ENCODE data around the gene OSCAR. TPM values are rescaled to one million over a fixed set of nuclear protein-coding genes. Genes with fewer than 3 reads are reported as not detected.
A peak's percentile ranks its signal among the peaks of the same experiment; 100 is the strongest.
"Not testable (repeated sequence)": the region's sequence is repeated elsewhere in the genome, so short reads cannot be mapped to it uniquely, and the experiment has no call there.

The OSCAR gene
- total RNA-seq, 2 donors from 2014 or later = 0.72 TPM; not detected in 1

- DNase-seq (ENCODE audit: low spot score in 2 of 2) (peak in 1 of 2 donors; percentile 39), ATAC-seq (no peak)
- Mint-ChIP-seq H3K36me3 (peaks cover 0 to 5% of the 10 kb centered on the region in 2 donors), H3K27ac (no peak overlapping the region), H3K9me3 (no peaks in the 10 kb centered on the region)
Observed at GRCh38 chr19:54104998-54105715, 4.6 kb upstream of the OSCAR start.

GRCh38 chr19:54102421-54103169, 2.0 kb upstream of the OSCAR start, which contains the start of gene NDUFA3:
NDUFA3 (plus strand) TSS chr19:54102855; CDS start chr19:54102879, 24 bp downstream.
- peak; percentile 99 to 100 for ATAC-seq
- H3K36me3 Mint-ChIP-seq = peaks cover 0 to 5% of the 10 kb centered on the region in 2 donors
- H3K27ac Mint-ChIP-seq = peak within 1 kb of the TSS; percentile 84 to 96
- DNase-seq (ENCODE audit: low spot score in 2 of 2) = peak; percentile 96 to 99
- no peaks in the 10 kb centered on the region for H3K9me3 Mint-ChIP-seq

- not testable (repeated sequence) for DNase-seq (ENCODE audit: low spot score in 2 of 2); H3K36me3 Mint-ChIP-seq; H3K9me3 Mint-ChIP-seq; ATAC-seq
- peak overlapping the region in 1 of 2 donors; percentile 75 for H3K27ac Mint-ChIP-seq
Observed at GRCh38 chr19:54099903-54100255, 724 bp downstream of the OSCAR start.

GRCh38 chr19:54099190-54099902, 1.3 kb downstream of the OSCAR start:
- no peak for ATAC-seq
- peaks cover 0 to 5% of the 10 kb centered on the region in 2 donors for H3K36me3 Mint-ChIP-seq
- DNase-seq (ENCODE audit: low spot score in 2 of 2) = peak in 1 of 2 donors; percentile 34
- H3K9me3 Mint-ChIP-seq = no peaks in the 10 kb centered on the region
- no peak overlapping the region for H3K27ac Mint-ChIP-seq

- Mint-ChIP-seq H3K27ac (peak overlapping the region in 1 of 2 donors; percentile 45), H3K9me3 (no peaks in the 10 kb centered on the region), H3K36me3 (no peaks in the 10 kb centered on the region)
- peak in 1 of 2 donors; percentile 14 for DNase-seq (ENCODE audit: low spot score in 2 of 2)
- peak; percentile 46 to 62 for ATAC-seq
Observed at GRCh38 chr19:54096617-54097106, 3.9 kb downstream of the OSCAR start.

GRCh38 chr19:54095859-54096616, 4.6 kb downstream of the OSCAR start:
- peak in 1 of 2 donors; percentile 46 for DNase-seq (ENCODE audit: low spot score in 2 of 2)
- not testable (repeated sequence) for H3K9me3 Mint-ChIP-seq, H3K36me3 Mint-ChIP-seq
- peak; percentile 73 to 83 for ATAC-seq
- H3K27ac Mint-ChIP-seq = peak overlapping the region in 1 of 2 donors; percentile 45

GRCh38 chr19:54095136-54095858, 5.3 kb downstream of the OSCAR start:
- Mint-ChIP-seq H3K36me3 (no peaks in the 10 kb centered on the region), H3K27ac (no peak overlapping the region), H3K9me3 (no peaks in the 10 kb centered on the region)
- no peak for DNase-seq (ENCODE audit: low spot score in 2 of 2)
- no peak for ATAC-seq

GRCh38 chr19:54094426-54095000, 6.1 kb downstream of the OSCAR start:
- no peak overlapping the region for H3K27ac Mint-ChIP-seq
- no peak for DNase-seq (ENCODE audit: low spot score in 2 of 2)
- no peaks in the 10 kb centered on the region for H3K9me3 Mint-ChIP-seq
- ATAC-seq = no peak
- no peaks in the 10 kb centered on the region for H3K36me3 Mint-ChIP-seq

- ATAC-seq (no peak), DNase-seq (ENCODE audit: low spot score in 2 of 2) (no peak)
- peaks cover 0 to 6% of the 10 kb centered on the region in 2 donors for H3K36me3 Mint-ChIP-seq
- peaks cover 0 to 4% of the 10 kb centered on the region in 2 donors for H3K9me3 Mint-ChIP-seq
- H3K27ac Mint-ChIP-seq = no peak overlapping the region
Observed at GRCh38 chr19:54084410-54084809, 16.2 kb downstream of the OSCAR start.

- no peak for ATAC-seq
- peaks cover 0 to 6% of the 10 kb centered on the region in 2 donors for H3K36me3 Mint-ChIP-seq
- peak in 1 of 2 donors; percentile 33 for DNase-seq (ENCODE audit: low spot score in 2 of 2)
- no peak within 1 kb of the TSS for H3K27ac Mint-ChIP-seq
- peaks cover 0 to 4% of the 10 kb centered on the region in 2 donors for H3K9me3 Mint-ChIP-seq
Observed at GRCh38 chr19:54081032-54081431, 19.6 kb downstream of the OSCAR start, which contains the start of gene TARM1. TARM1 (minus strand) TSS chr19:54081365; CDS start chr19:54081340, 25 bp downstream.

- H3K9me3 Mint-ChIP-seq = peaks cover 0 to 4% of the 10 kb centered on the region in 2 donors
- H3K36me3 Mint-ChIP-seq = no peaks in the 10 kb centered on the region
- no peak overlapping the region for H3K27ac Mint-ChIP-seq
- no peak for DNase-seq (ENCODE audit: low spot score in 2 of 2)
- ATAC-seq = no peak
Observed at GRCh38 chr19:54077334-54077733, 23.3 kb downstream of the OSCAR start.

- Mint-ChIP-seq H3K9me3 (peaks cover 0 to 2% of the 10 kb centered on the region in 2 donors), H3K27ac (no peak overlapping the region), H3K36me3 (no peaks in the 10 kb centered on the region)
- DNase-seq (ENCODE audit: low spot score in 2 of 2) (no peak), ATAC-seq (no peak)
Observed at GRCh38 chr19:54074851-54075250, 25.8 kb downstream of the OSCAR start.

GRCh38 chr19:54073829-54074228, 26.8 kb downstream of the OSCAR start:
- H3K36me3 Mint-ChIP-seq = no peaks in the 10 kb centered on the region
- ATAC-seq (no peak), DNase-seq (ENCODE audit: low spot score in 2 of 2) (no peak)
- H3K27ac Mint-ChIP-seq = no peak overlapping the region
- no peaks in the 10 kb centered on the region for H3K9me3 Mint-ChIP-seq

- Mint-ChIP-seq H3K9me3 (no peaks in the 10 kb centered on the region), H3K36me3 (no peaks in the 10 kb centered on the region), H3K27ac (no peak overlapping the region)
- no peak for DNase-seq (ENCODE audit: low spot score in 2 of 2)
- ATAC-seq = no peak
Observed at GRCh38 chr19:54069470-54069869, 31.1 kb downstream of the OSCAR start.

All from activated naive CD4-positive, alpha-beta T cell treated with anti-CD3 and anti-CD28 coated beads, Interleukin-2, amount 50 U/mL, for 72 hours (primary cell).